WERI-Rb-1 (cell line): ENCODE results near the gene ANKS6.

Experiments used
- DNase-seq: peaks from one replicate; pipeline ENCODE4 v3.0.0-alpha.2; 2020
- H3K27ac ChIP-seq: fragments of 250-450 bp; sonication (Bioruptor Pico); 2 replicates; pipeline ENCODE4 v1.5.1; 2020; ENCODE audit warnings: mild to moderate bottlenecking, moderate library complexity
- H3K27me3 ChIP-seq: fragments of 250-450 bp; sonication (Bioruptor Pico); 2 replicates; pipeline ENCODE4 v1.5.1; 2021; ENCODE audit warnings: mild to moderate bottlenecking, low read depth, moderate library complexity; ENCODE audit not compliant: insufficient read depth, severe bottlenecking
- H3K36me3 ChIP-seq: fragments of 250-450 bp; sonication (Bioruptor Pico); 2 replicates; pipeline ENCODE4 v1.5.1; 2020; ENCODE audit warnings: mild to moderate bottlenecking, moderate library complexity
- H3K4me3 ChIP-seq: 2 replicates; pipeline ENCODE4 v1.5.1; 2011; ENCODE audit warnings: low read depth, mild to moderate bottlenecking, control low read depth, low read length
- H3K9me3 ChIP-seq: fragments of 250-450 bp; sonication (Bioruptor Pico); 2 replicates; pipeline ENCODE4 v1.5.1; 2021; ENCODE audit warnings: mild to moderate bottlenecking, moderate library complexity; ENCODE audit not compliant: severe bottlenecking
- CTCF ChIP-seq: IDR thresholded peaks from 2 replicates; pipeline ENCODE4 v1.5.1; 2011; ENCODE audit warnings: low read depth, mild to moderate bottlenecking, control low read depth, inconsistent platforms, low read length

The ANKS6 gene

GRCh38 chr9:98771209-98771874 is 25.0 kb downstream of the ANKS6 start:
- Histone ChIP-seq H3K27me3 (no peaks in the 10 kb centered on the region), H3K9me3 (no peaks in the 10 kb centered on the region), H3K36me3 (peaks cover 80% of the 10 kb centered on the region), H3K4me3 (no peak overlapping the region), H3K27ac (no peak overlapping the region)
- DNase-seq: no peak
- TF ChIP-seq CTCF: no peak

DNA sequence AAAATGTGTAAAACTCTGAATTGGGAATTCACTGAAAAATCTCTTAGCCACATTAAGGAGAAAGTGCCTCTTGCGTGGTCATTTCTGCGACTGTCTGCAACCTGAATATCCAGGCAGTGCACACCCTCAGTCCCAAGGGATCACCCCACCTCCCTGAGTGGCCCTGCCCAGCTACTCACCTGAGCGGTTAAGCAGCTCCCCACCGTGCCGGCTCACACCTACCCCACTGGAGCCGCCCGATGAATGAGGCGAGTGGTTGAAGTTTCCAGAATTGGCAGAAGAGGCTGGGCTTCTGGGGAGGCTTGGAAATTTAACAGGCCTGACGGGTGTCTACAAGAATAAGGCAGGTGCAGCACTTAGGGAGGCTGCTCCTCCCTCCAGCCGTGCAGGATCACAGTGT is 25.6 kb downstream of the ANKS6 start:
- Histone ChIP-seq H3K27me3 (no peaks in the 10 kb centered on the region), H3K36me3 (peaks cover 83% of the 10 kb centered on the region), H3K27ac (no peak overlapping the region), H3K9me3 (no peaks in the 10 kb centered on the region), H3K4me3 (no peak overlapping the region)
- TF ChIP-seq CTCF: no peak
- DNase-seq: no peak

GRCh38 chr9:98768344-98768743 is 28.0 kb downstream of the ANKS6 start:
- H3K4me3 ChIP-seq: no peak overlapping the region
- H3K27me3 ChIP-seq: no peaks in the 10 kb centered on the region
- peaks cover 12% of the 10 kb centered on the region for H3K9me3 ChIP-seq
- DNase-seq: no peak
- no peak overlapping the region for H3K27ac ChIP-seq
- H3K36me3 ChIP-seq: peaks cover 79% of the 10 kb centered on the region
- TF ChIP-seq CTCF: no peak

- Histone ChIP-seq H3K27me3 (no peaks in the 10 kb centered on the region), H3K9me3 (peaks cover 12% of the 10 kb centered on the region), H3K4me3 (no peak overlapping the region), H3K36me3 (peaks cover 75% of the 10 kb centered on the region), H3K27ac (no peak overlapping the region)
- no peak for DNase-seq
- TF ChIP-seq CTCF: peak; percentile 45; the same call in 1 of the 2 replicates
These were observed 28.4 kb downstream of the ANKS6 start for GRCh38 chr9:98767915-98768314.

GRCh38 chr9:98767196-98767595 is 29.2 kb downstream of the ANKS6 start:
- Histone ChIP-seq H3K36me3 (peaks cover 71% of the 10 kb centered on the region), H3K27ac (no peak overlapping the region), H3K9me3 (peaks cover 12% of the 10 kb centered on the region), H3K4me3 (no peak overlapping the region), H3K27me3 (no peaks in the 10 kb centered on the region)
- DNase-seq: no peak
- no peak for TF ChIP-seq CTCF

DNA sequence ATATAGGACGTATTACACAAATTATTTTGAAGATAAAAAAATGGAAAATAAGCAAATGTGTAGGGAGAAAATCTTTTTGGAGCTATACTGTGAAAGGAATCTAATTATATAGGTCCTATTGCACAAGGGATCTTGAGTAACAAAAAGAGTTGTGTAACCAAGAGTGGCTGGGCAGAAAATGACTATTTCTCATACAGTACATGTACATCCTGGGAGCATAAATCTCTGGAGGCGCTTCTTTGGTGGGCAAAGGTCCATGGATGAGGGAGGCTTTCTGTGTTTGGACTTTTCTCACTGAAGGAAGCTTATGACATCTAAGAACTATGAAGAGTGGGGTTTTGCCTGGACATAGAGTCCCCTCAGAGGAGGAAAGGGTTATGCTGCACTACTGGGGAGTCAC is 29.8 kb downstream of the ANKS6 start:
- H3K9me3 ChIP-seq: peaks cover 12% of the 10 kb centered on the region
- no peak overlapping the region for H3K4me3 ChIP-seq
- no peak for TF ChIP-seq CTCF
- H3K27ac ChIP-seq: peak overlapping the region; percentile 68; the same call in 1 of the 2 replicates
- DNase-seq: no peak
- peaks cover 66% of the 10 kb centered on the region for H3K36me3 ChIP-seq
- H3K27me3 ChIP-seq: no peaks in the 10 kb centered on the region
